Central memory CD8-positive, alpha-beta T cell (primary cell): ENCODE measurements around the gene OR56A1.

Source experiments
- ATAC-seq: fragments of 150-1000 bp; cut with Tn5 transposase; replicated peaks from 2 replicates; pipeline ENCODE4 v1.10.0; 2022; ENCODE audit warnings: mild to moderate bottlenecking, moderate FRiP score, moderate number of reproducible peaks; ENCODE audit not compliant: poor library complexity, severe bottlenecking; ENCODE audit errors: extremely low read depth
- DNase-seq, 2 donors: peaks; one replicate each; pipeline ENCODE4 v3.0.0; 2021; ENCODE audit warnings: low spot score in 2 of 2
- H3K27ac Mint-ChIP-seq: one replicate; pipeline ENCODE4 v1.8.0; 2022; ENCODE audit warnings: low read depth, mild to moderate bottlenecking, moderate library complexity, mixed read lengths
- H3K27me3 Mint-ChIP-seq: one replicate; pipeline ENCODE4 v1.8.0; 2022; ENCODE audit warnings: mixed read lengths
- H3K36me3 Mint-ChIP-seq: one replicate; pipeline ENCODE4 v1.8.0; 2022; ENCODE audit warnings: mild to moderate bottlenecking, moderate library complexity, mixed read lengths; ENCODE audit not compliant: insufficient read depth
- H3K4me1 Mint-ChIP-seq: one replicate; pipeline ENCODE4 v1.8.0; 2022; ENCODE audit warnings: mixed read lengths
- H3K4me3 Mint-ChIP-seq: one replicate; pipeline ENCODE4 v1.8.0; 2022; ENCODE audit warnings: mild to moderate bottlenecking, moderate library complexity, mixed read lengths
- H3K9me3 Mint-ChIP-seq: one replicate; pipeline ENCODE4 v1.8.0; 2022; ENCODE audit warnings: mixed read lengths

The OR56A1 gene

DNA sequence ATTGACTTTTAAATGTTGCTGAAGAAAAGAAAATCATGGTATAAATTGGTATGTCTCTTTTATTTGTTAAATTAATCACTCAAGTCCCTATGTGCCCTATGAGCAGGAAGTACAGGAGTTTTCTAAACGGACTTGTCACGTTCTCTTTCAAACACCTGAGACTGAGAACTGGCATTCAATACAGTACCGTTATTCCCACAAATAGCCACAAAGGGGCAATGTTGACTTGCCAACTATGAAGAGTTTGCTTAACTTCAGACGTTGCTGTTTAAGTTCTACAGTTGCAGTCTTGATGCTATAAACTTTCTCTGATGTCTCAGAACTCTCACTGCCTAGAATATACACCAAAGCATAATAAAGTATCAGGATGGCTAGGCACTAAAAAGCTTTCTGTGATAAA, 7.6 kb downstream of the OR56A1 start:
- Mint-ChIP-seq H3K36me3 (no peaks in the 10 kb centered on the region), H3K4me3 (no peak overlapping the region), H3K4me1 (no peaks in the 10 kb centered on the region), H3K27me3 (peaks cover 54% of the 10 kb centered on the region), H3K9me3 (no peaks in the 10 kb centered on the region), H3K27ac (no peak overlapping the region)
- ATAC-seq (no peak), DNase-seq (no peak)

DNA sequence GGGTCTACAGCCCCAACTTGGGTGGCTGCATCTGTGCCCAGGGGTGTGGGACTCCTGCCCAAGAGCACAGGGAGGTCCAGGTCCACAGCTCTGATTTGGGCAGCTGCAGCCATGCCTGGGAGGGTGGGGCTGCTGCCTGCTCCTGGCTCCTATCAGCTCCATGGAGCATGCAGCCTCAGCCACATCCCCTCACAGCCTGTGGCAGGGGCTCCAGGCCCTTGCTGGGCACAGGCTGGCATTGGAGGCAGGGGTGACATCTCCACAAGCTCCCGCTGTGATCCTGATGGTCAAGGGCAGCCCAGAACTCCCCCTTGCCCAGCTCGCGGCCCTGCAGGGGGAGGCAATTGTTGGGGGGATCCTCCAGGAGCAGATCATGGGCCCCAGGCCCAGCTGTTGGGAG, 17.5 kb downstream of the OR56A1 start:
- no peaks in the 10 kb centered on the region for H3K36me3 Mint-ChIP-seq
- no peak overlapping the region for H3K4me3 Mint-ChIP-seq
- DNase-seq (no peak), ATAC-seq (no peak)
- H3K27me3 Mint-ChIP-seq = peaks cover 73% of the 10 kb centered on the region
- H3K27ac Mint-ChIP-seq = no peak overlapping the region
- H3K9me3 Mint-ChIP-seq = no peaks in the 10 kb centered on the region
- H3K4me1 Mint-ChIP-seq = no peaks in the 10 kb centered on the region

DNA sequence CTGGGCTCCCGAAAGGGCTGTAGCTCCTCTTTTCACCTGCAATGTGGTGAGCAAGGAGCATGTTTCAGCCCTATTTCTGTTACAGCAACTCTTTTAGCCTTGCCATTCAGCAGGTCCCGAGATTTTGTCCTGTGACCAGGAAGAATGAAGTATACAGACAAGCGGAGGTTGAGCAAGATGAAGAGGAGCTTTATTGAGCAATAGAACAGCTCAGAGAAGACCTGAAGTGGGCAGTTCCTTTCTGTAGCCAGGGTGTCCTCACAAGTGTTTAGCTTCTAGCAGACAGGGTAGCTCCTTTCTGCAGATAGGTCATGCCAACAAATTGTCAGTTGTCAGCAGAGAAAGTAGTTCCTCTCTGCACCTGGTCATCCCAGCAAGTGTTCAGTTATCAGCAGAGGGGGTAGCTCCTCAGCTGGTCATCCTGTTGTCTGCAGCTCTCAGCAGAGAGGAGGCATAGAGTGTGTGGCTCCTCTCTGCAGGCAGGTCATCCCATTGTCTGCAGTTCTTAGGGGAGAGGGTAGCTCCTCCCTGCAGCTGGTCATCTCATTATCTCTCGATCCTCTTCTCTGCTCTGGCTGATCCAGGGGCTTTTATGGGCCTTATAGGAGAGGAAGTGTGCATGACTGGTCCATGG, 18.4 kb downstream of the OR56A1 start:
- Mint-ChIP-seq H3K4me3 (no peak overlapping the region), H3K4me1 (no peaks in the 10 kb centered on the region), H3K27me3 (peaks cover 64% of the 10 kb centered on the region), H3K9me3 (no peaks in the 10 kb centered on the region), H3K27ac (no peak overlapping the region), H3K36me3 (no peaks in the 10 kb centered on the region)
- DNase-seq = no peak
- ATAC-seq = no peak

DNA sequence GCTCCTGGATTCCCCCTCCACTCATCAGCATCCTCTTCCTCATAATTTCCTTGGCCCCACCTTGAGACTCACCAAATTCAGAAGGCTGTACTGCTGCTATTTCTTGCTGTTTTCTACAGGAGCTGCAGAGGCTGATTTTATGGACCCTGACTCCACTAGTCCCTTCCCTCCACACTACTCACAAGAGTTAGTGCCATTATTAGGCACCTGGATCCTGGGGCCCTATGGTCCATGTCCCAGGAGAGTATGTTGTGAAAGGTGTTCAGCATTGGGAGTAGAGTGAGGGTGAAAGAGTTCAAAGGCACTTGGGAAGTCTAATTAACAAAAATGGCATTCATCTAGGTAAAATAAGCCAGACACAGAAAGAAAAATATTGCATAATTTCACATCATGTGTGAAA, 23.7 kb downstream of the OR56A1 start, which contains the start of gene OR56A4:
Gene OR56A4 (minus strand): TSS at position 101 of the 400 bp plus-strand sequence. CDS start 3,954 bp downstream, outside the sequence.
- DNase-seq = no peak
- H3K4me1 Mint-ChIP-seq = no peaks in the 10 kb centered on the region
- no peak within 1 kb of the TSS for H3K4me3 Mint-ChIP-seq
- no peak within 1 kb of the TSS for H3K27ac Mint-ChIP-seq
- peaks cover 48% of the 10 kb centered on the region for H3K27me3 Mint-ChIP-seq
- H3K9me3 Mint-ChIP-seq = no peaks in the 10 kb centered on the region
- ATAC-seq = no peak
- H3K36me3 Mint-ChIP-seq = no peaks in the 10 kb centered on the region

DNA sequence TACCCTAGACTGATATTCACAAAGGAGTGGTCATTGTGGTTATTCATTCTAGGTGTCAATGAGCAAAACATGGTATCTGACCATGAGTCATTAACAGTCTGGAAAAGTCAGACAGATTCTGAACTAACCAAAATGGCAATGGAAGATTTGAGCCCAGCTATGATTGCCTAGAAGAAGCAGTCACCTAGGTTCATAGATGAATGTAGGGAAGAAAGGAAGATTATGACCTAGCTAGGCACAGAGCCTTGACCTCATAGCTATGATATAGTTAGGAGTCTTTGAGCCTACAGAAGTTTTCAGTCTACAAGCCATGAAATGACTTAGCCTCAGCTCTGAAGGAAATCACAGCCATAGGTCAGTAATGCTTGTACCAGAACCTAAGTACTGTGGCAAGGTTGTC, 24.2 kb downstream of the OR56A1 start:
- Mint-ChIP-seq H3K27me3 (peaks cover 48% of the 10 kb centered on the region), H3K36me3 (no peaks in the 10 kb centered on the region), H3K4me3 (no peak overlapping the region), H3K9me3 (no peaks in the 10 kb centered on the region), H3K27ac (no peak overlapping the region), H3K4me1 (no peaks in the 10 kb centered on the region)
- ATAC-seq = no peak
- DNase-seq = no peak

DNA sequence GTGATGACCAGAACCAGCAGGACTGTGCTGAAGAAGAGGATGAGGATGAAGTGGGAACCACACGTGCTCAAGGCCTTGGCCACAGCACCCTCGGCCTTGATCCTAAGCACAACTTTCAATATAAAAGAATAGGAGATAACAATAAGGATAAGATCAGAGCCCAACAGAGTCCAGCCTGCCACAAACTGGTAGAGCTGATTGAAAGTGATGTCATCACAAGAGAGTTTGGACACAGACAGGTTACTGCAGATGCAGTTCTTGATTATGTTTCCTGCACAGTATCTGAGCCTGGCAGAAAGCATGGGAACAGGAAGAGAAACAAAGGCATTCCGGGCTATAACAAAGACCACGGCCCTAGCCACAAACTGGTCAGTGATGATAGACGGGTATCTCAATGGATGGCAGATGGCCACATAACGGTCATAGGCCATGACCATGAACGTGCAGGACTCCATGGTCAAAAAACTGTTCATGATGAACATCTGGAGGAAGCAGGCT, 28.3 kb downstream of the OR56A1 start:
- no peaks in the 10 kb centered on the region for H3K4me1 Mint-ChIP-seq
- H3K36me3 Mint-ChIP-seq = no peaks in the 10 kb centered on the region
- DNase-seq = no peak
- no peak overlapping the region for H3K27ac Mint-ChIP-seq
- no peak overlapping the region for H3K4me3 Mint-ChIP-seq
- peaks cover 50% of the 10 kb centered on the region for H3K27me3 Mint-ChIP-seq
- no peak for ATAC-seq
- H3K9me3 Mint-ChIP-seq = peaks cover 5% of the 10 kb centered on the region

DNA sequence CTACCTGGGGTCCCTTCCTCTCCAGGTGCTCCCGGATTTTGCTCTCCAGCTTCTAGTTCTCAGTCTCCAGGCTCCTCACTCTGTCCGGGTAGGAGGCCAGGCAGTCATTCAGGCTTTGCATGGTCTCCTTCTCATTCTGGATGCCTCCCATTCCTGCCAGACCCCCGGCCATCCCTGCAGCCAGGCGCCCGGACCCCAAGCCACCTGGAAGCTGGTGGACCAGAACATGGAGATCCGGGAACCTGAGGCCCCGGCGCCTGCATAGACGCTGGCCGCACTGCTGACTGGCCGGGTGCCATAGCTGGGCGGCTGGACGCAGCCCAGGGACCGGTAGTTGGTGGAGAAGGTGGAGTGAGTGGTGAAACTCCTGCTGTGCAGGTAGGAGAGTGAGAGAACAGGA, 35.8 kb downstream of the OR56A1 start:
- Mint-ChIP-seq H3K4me1 (no peaks in the 10 kb centered on the region), H3K27ac (no peak overlapping the region), H3K27me3 (peaks cover 48% of the 10 kb centered on the region), H3K9me3 (peaks cover 4% of the 10 kb centered on the region), H3K36me3 (no peaks in the 10 kb centered on the region), H3K4me3 (no peak overlapping the region)
- DNase-seq = no peak
- no peak for ATAC-seq

DNA sequence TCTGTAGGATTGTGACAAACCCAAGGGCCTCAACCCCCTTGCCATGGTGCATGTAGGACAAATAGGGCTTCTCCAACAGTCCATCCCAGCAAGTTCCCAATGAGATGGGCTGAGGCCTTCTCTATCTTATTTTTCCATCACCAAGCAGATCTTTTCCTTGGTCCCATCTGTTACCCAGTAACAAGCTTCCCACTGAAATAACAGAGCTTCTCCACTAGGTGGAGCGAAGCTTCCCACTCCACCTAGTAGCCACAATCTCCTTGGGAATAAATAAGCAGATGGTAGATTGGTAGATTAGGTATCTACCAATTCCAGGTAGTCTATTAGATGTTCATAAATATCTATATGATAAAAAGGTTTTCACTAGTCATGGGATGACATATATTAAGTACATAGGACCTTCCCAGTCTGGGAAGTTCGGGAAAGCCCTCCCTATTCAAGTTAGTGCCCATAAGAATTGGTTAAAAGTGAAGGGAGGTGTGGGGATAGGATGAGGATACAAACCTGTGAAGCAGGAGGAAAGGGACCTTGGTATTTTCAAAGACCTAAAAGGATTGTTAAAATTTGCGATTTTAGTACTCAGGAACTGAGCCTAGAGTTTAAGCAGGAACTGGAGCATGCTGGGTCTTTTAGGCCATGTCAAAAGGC, 37.8 kb downstream of the OR56A1 start:
- no peak for DNase-seq
- Mint-ChIP-seq H3K36me3 (no peaks in the 10 kb centered on the region), H3K4me1 (no peaks in the 10 kb centered on the region), H3K4me3 (no peak overlapping the region), H3K9me3 (no peaks in the 10 kb centered on the region), H3K27ac (no peak overlapping the region), H3K27me3 (peaks cover 44% of the 10 kb centered on the region)
- ATAC-seq = no peak

DNA sequence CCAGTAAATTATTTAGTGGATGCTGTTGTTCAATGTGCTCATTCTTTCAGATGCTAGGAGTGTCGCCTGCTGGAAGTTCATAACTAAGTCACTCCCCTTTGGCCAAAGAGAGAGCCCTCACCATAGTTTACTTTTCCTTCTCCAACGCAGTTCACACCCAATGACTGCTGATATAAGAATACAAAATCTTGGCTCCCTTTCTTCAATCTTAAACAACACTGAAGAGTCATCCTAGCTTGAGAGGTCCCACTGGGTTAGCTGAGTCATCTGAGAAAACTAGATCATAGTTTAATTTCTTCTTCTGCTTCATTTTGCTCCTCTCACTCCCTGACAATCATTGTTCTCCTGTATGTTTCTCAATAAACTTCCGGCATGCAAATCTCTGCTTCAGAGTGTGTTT, 38.4 kb downstream of the OR56A1 start:
- Mint-ChIP-seq H3K4me1 (no peaks in the 10 kb centered on the region), H3K9me3 (no peaks in the 10 kb centered on the region)

DNA sequence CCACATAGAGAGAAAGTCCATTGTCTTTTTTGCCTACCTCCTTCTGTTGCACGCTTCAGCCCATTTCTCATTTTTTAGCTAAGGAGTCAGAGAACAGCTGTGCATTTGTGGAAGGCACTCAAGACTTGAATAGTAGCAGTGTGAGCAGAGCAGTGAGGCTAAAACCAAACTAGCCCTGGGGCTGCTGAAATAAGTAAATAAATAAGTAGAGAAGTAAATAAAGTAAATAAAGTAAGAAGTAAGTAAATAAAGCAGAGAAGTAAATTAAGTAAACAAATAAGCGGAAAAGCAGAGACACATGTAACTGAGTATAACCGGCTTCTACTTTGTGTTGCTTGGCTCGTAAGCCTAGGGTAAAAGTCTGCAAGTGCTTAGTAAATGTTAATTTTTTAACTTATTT, 41.4 kb downstream of the OR56A1 start:
- DNase-seq (no peak), ATAC-seq (no peak)
- H3K9me3 Mint-ChIP-seq = no peaks in the 10 kb centered on the region
- no peak overlapping the region for H3K4me3 Mint-ChIP-seq
- H3K4me1 Mint-ChIP-seq = no peaks in the 10 kb centered on the region
- peaks cover 44% of the 10 kb centered on the region for H3K27me3 Mint-ChIP-seq
- no peaks in the 10 kb centered on the region for H3K36me3 Mint-ChIP-seq
- H3K27ac Mint-ChIP-seq = no peak overlapping the region

More for the DNA sequence above, 38.4 kb downstream of the OR56A1 start:
- no peak overlapping the region for H3K4me3 Mint-ChIP-seq
- no peak overlapping the region for H3K27ac Mint-ChIP-seq
- ATAC-seq = no peak
- H3K36me3 Mint-ChIP-seq = no peaks in the 10 kb centered on the region
- peaks cover 39% of the 10 kb centered on the region for H3K27me3 Mint-ChIP-seq
- DNase-seq = no peak

DNA sequence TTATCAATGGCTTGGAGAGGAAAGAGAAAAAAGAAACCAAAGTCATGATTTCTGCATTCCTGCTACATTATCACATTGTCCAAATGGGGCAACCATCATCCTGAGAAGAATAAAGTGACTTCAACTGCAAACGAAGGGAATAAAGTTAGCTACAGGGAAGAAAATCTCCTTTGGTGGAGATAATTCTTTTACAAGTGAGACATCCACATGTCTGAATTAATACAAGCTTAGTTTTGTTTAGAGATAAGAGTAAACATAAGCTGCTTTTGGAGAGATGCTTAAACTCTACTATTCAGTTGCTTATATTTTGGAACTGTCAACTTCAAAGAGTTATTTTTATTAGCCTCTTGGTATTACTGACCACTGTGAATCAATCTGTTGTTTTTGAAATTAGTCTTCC, 43.7 kb downstream of the OR56A1 start, which contains the start of gene OR52L1:
Gene OR52L1 (minus strand): TSS at position 101 of the 400 bp plus-strand sequence. CDS start 55 bp downstream, at position 46.
- Mint-ChIP-seq H3K27ac (no peak within 1 kb of the TSS), H3K27me3 (peaks cover 65% of the 10 kb centered on the region), H3K9me3 (no peaks in the 10 kb centered on the region), H3K4me3 (no peak within 1 kb of the TSS), H3K4me1 (no peaks in the 10 kb centered on the region), H3K36me3 (no peaks in the 10 kb centered on the region)
- ATAC-seq (no peak), DNase-seq (no peak)

DNA sequence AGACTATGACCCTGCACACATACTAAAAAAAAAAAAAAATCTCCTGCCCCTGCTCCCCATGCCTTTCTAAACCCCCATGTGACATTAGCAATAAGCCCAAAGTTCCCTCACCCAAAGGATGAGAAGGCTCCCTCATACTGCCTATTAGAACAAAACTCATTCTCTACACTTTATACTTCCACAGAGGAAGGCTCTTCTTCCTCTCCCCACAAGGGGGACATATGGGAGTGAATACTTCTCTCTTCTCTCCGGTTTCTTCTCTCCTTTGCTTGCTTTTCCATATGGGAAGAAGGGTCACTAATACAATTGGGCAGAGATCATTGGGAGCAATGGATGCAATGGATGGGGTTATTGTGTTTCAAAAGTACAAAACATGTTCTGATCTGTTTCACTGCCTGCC, 47.1 kb downstream of the OR56A1 start:
- H3K27ac Mint-ChIP-seq = no peak overlapping the region

DNA sequence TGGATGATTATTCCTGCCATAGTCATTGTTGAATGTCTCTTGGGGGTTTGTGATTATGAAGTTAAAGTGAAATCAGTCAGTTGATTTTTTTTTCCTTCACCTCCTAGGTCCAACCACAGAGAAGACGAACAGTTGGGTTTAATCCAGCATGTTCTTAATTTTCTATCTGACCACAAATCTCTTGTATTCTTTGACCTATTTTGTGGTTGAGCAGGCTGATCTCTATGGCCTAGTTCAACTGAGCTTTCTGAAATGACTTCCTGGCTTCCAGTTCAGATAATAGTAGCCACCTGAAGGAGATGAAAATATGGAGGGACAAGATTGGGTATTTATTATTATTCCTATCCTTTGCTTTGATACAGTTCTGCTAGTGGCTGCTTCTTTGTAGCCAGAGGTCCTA, 57.0 kb downstream of the OR56A1 start:
- peaks cover 27% of the 10 kb centered on the region for H3K27me3 Mint-ChIP-seq
- no peaks in the 10 kb centered on the region for H3K36me3 Mint-ChIP-seq
- ATAC-seq (no peak), DNase-seq (no peak)
- no peaks in the 10 kb centered on the region for H3K4me1 Mint-ChIP-seq
- no peak overlapping the region for H3K27ac Mint-ChIP-seq
- no peaks in the 10 kb centered on the region for H3K9me3 Mint-ChIP-seq
- no peak overlapping the region for H3K4me3 Mint-ChIP-seq

More for the DNA sequence above, 47.1 kb downstream of the OR56A1 start:
- H3K27me3 Mint-ChIP-seq = peaks cover 68% of the 10 kb centered on the region
- no peak overlapping the region for H3K4me3 Mint-ChIP-seq
- ATAC-seq = no peak
- H3K9me3 Mint-ChIP-seq = peaks cover 4% of the 10 kb centered on the region
- no peaks in the 10 kb centered on the region for H3K36me3 Mint-ChIP-seq
- DNase-seq = no peak
- H3K4me1 Mint-ChIP-seq = no peaks in the 10 kb centered on the region
